ENCODE data around the gene GZMB.

DNA sequence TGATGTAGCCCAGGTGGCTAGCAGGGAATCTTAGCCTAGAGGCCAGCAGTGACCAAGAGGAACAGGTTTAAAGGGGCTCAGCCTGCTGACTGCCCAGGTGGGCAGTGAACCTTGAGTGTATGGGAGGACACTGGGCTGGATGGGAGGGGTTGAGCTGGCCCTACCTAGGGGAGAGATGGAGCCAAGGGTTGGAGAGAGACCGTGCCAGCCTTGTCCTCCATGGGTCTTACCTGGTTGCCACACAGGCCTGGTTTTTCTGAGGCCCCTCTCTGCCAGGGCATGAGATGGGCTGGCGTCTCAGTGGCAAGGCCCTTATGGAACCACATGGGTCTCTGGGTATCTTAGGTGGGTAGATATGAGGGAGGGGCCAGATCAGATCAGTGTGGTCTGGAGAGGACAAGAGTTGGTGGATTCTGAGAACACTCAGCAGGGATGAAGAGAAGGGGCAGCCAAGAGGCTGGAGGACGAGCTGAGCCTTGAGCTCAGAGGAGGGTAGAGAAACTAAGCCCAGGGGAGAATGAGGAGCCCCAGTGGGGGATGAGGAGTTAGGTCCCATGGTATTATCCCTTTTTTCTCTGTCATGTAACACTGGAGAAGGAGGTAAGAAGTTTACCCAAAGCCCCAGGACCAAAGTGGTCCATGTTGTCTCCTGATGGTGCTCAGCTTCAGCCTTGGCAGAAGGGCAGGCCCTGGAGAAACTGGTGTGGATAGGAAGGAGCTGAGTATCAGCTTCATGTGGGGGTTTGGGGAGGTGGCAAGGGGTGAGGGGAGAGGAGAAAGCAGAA lies 3.7 kb downstream of the GZMB start:
- TF ChIP-seq, protein P1, sequence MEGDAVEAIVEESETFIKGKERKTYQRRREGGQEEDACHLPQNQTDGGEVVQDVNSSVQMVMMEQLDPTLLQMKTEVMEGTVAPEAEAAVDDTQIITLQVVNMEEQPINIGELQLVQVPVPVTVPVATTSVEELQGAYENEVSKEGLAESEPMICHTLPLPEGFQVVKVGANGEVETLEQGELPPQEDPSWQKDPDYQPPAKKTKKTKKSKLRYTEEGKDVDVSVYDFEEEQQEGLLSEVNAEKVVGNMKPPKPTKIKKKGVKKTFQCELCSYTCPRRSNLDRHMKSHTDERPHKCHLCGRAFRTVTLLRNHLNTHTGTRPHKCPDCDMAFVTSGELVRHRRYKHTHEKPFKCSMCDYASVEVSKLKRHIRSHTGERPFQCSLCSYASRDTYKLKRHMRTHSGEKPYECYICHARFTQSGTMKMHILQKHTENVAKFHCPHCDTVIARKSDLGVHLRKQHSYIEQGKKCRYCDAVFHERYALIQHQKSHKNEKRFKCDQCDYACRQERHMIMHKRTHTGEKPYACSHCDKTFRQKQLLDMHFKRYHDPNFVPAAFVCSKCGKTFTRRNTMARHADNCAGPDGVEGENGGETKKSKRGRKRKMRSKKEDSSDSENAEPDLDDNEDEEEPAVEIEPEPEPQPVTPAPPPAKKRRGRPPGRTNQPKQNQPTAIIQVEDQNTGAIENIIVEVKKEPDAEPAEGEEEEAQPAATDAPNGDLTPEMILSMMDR (IDR thresholded peaks at IDR 0.05) = no peak
- TF ChIP-seq POLR2A (IDR thresholded peaks at IDR 0.05) = no peak
